Thyroid gland (tissue), 4 donors: ENCODE measurements around the gene PDE8B. TPM values are rescaled to one million over a fixed set of nuclear protein-coding genes. Genes with fewer than 3 reads are reported as not detected.
"Not testable (repeated sequence)": the region's sequence is repeated elsewhere in the genome, so short reads cannot be mapped to it uniquely, and the experiment has no call there.

Source experiments
- DNase-seq, 2 donors: peaks; one replicate each; pipeline ENCODE4 v3.0.0-alpha.2; 2019
- H3K27ac ChIP-seq, 3 donors: fragments of 200-600 bp; sonication (generic); 1 replicate in 2 of 3; 2 replicates in 1 of 3; pipeline ENCODE4 v1.5.1; 2016 to 2019; ENCODE audit warnings: mild to moderate bottlenecking in 1 of 3, moderate library complexity in 1 of 3
- H3K27me3 ChIP-seq: fragments of 200-600 bp; sonication (generic); one replicate; pipeline ENCODE4 v1.5.1; 2019
- H3K36me3 ChIP-seq, 2 donors: fragments of 200-600 bp; sonication (generic); one replicate each; pipeline ENCODE4 v1.5.1; 2016 to 2019
- H3K4me1 ChIP-seq, 2 donors: fragments of 200-600 bp; sonication (generic); one replicate each; pipeline ENCODE4 v1.5.1; 2017 to 2019
- H3K4me3 ChIP-seq, 3 donors: fragments of 200-600 bp; sonication (generic); replicated peaks in 1 of 3; 1 replicate in 2 of 3; 2 replicates in 1 of 3; pipeline ENCODE4 v1.5.1; 2016; ENCODE audit warnings: mild to moderate bottlenecking in 1 of 3
- H3K9me3 ChIP-seq: fragments of 200-600 bp; sonication (generic); one replicate; pipeline ENCODE4 v1.5.1; 2017
- POLR2A ChIP-seq, 2 donors: fragments of 450-650 bp; IDR thresholded peaks; one replicate each; pipeline ENCODE4 v1.6.1; 2017; ENCODE audit warnings: antibody characterized with exemption in 2 of 2, mild to moderate bottlenecking in 2 of 2, moderate library complexity in 1 of 2
- WGBS, 2 donors: methylation state at CpG; one replicate each; pipeline ENCODE4 v1.1.5; 2017; 5-methylcytosine and 5-hydroxymethylcytosine counted together
- intact Hi-C: fragments of 100-400 bp; cut with DNase I; formaldehyde crosslinking; loops from one replicate; pipeline ENCODE4 v1.15.1; 2023
- total RNA-seq, 4 donors: library from RNA; depleted of rRNA; stranded (reverse); fragments of >200 nt; gene quantifications; one replicate each; pipeline ENCODE4 v1.2.3, GENCODE V29; 2016
- TF ChIP-seq, protein P1 (sequence below), 6 experiments: fragments of 200-600 bp in 3 of 6; fragments of 450-650 bp in 3 of 6; sonication (generic) in 3 of 6; IDR thresholded peaks; one replicate each; pipeline ENCODE4 v1.5.1; 2016 to 2019; ENCODE audit warnings: antibody characterized with exemption in 6 of 6, mild to moderate bottlenecking in 2 of 6, inconsistent platforms in 1 of 6, moderate library complexity in 1 of 6

Gene PDE8B
- total RNA-seq, 4 donors from 2014 or later: 113 to 279 (median 218) TPM

DNA sequence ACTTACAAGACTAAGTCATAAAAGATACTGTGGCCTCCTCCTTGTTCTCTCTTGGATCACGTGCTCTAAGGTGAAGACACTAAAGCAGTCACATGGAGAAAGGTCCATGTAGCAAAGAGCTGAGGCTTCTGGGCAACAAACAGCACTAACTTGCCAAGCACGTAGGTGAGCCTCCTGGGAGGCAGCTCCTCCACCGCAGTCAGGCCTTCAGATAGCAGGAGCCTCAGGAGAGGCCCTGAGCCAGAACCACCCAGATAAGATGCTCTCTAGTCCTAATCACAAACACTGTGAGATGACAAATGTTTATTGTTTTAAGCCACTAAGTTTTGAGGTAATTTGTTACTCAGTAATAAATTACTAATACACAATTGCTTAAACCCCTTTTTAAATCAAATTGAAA, 243.6 kb downstream of the PDE8B start:
- H3K9me3 ChIP-seq: no peaks in the 10 kb centered on the region
- WGBS, 2 donors: 89 to 93% methylated on average over 3 of the region's 3 CpGs
- no peak for TF ChIP-seq POLR2A (IDR thresholded peaks at IDR 0.05)
- TF ChIP-seq, protein P1, sequence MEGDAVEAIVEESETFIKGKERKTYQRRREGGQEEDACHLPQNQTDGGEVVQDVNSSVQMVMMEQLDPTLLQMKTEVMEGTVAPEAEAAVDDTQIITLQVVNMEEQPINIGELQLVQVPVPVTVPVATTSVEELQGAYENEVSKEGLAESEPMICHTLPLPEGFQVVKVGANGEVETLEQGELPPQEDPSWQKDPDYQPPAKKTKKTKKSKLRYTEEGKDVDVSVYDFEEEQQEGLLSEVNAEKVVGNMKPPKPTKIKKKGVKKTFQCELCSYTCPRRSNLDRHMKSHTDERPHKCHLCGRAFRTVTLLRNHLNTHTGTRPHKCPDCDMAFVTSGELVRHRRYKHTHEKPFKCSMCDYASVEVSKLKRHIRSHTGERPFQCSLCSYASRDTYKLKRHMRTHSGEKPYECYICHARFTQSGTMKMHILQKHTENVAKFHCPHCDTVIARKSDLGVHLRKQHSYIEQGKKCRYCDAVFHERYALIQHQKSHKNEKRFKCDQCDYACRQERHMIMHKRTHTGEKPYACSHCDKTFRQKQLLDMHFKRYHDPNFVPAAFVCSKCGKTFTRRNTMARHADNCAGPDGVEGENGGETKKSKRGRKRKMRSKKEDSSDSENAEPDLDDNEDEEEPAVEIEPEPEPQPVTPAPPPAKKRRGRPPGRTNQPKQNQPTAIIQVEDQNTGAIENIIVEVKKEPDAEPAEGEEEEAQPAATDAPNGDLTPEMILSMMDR (IDR thresholded peaks at IDR 0.05): no peak
- DNase-seq: no peak
- no peak overlapping the region for H3K4me3 ChIP-seq
- no peaks in the 10 kb centered on the region for H3K4me1 ChIP-seq
- H3K27ac ChIP-seq: no peak overlapping the region
- no peaks in the 10 kb centered on the region for H3K27me3 ChIP-seq
- no peaks in the 10 kb centered on the region for H3K36me3 ChIP-seq
- intact Hi-C loops: no loop called here

DNA sequence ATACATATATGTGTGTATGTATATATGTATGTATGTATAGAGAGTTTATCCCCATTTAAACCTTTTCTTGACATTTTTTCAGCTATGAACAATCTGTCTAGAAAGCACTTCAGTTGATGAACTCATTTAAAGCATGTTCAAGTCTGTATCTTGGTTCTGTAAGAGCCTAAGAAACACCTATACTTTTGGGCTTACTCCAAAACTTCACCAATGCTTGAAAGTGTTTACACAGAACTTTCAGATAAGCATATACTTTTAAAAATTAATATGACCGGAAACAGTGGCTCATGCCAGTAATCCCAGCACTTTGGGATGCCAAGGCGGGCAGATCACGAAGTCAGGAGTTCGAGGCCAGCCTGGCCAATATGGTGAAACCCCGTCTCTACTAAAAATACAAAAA, 250.8 kb downstream of the PDE8B start:
- Histone ChIP-seq H3K4me3 (no peak overlapping the region), H3K27me3 (no peaks in the 10 kb centered on the region), H3K36me3 (peaks cover 0 to 3% of the 10 kb centered on the region in 2 donors), H3K27ac (no peak overlapping the region), H3K9me3 (no peaks in the 10 kb centered on the region), H3K4me1 (no peaks in the 10 kb centered on the region)
- intact Hi-C loops: no loop called here
- WGBS, 2 donors: 96 to 97% methylated on average over 5 of the region's 5 CpGs
- TF ChIP-seq, protein P1 (IDR thresholded peaks at IDR 0.05): no peak
- no peak for TF ChIP-seq POLR2A (IDR thresholded peaks at IDR 0.05)
- no peak for DNase-seq

DNA sequence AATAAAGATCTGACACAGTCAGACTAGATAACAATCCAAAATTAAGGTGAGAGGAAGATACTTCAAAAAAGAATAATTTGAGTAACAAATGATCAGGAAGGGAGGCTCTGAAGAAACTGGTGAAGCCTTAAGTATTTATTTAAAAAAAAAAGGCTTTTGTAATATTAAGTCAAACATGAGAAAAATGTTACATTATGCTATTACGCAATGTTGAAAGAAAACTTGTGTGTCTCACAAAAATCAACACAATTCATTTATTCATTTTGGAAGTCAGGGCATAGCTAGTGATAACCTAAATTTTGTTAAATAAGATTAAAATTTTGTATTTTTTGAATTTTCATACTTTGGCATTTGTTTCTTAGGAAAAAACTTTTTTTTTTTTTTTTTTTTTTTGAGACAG, 253.4 kb downstream of the PDE8B start:
- intact Hi-C loops: no loop called here
- Histone ChIP-seq H3K9me3 (no peaks in the 10 kb centered on the region), H3K27ac (no peak overlapping the region), H3K4me3 (no peak overlapping the region), H3K4me1 (no peaks in the 10 kb centered on the region), H3K36me3 (peaks cover 0 to 3% of the 10 kb centered on the region in 2 donors), H3K27me3 (no peaks in the 10 kb centered on the region)
- TF ChIP-seq POLR2A (IDR thresholded peaks at IDR 0.05): no peak
- TF ChIP-seq, protein P1 (IDR thresholded peaks at IDR 0.05): no peak
- 96 to 98% methylated on average over 1 of the region's 1 CpG for WGBS, 2 donors
- no peak for DNase-seq

DNA sequence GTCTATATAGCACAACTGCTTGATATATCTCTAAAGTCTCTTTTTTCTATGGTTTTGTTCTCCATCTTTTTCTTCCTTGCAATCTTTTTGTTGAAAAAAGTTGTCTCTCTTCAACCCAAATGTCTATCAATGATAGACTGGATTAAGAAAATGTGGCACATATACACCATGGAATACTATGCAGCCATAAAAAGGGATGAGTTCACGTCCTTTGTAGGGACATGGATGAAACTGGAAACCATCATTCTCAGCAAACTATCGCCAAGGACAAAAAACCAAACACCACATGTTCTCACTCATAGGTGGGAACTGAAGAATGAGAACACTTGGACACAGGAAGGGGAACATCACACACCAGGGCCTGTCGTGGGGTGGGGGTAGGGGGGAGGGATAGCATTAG, 258.4 kb downstream of the PDE8B start:
- H3K27ac ChIP-seq, intact Hi-C loops, DNase-seq, H3K4me1 ChIP-seq, H3K27me3 ChIP-seq, H3K9me3 ChIP-seq, H3K36me3 ChIP-seq, H3K4me3 ChIP-seq: not testable (repeated sequence)
- 96 to 99% methylated on average over 3 of the region's 3 CpGs for WGBS, 2 donors

DNA sequence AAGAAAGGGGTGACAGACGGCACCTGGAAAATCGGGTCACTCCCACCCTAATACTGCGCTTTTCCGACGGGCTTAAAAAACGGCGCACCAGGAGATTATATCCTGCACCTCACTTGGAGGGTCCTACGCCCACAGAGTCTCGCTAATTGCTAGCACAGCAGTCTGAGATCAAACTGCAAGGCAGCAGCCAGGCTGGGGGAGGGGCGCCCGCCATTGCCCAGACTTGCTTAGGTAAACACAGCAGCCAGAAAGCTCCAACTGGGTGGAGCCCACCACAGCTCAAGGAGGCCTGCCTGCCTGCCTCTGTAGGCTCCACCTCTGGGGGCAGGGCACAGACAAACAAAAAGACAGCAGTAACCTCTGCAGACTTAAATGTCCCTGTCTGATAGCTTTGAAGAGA, 264.6 kb downstream of the PDE8B start:
- WGBS, 2 donors: 96 to 98% methylated on average over 10 to 11 of the region's 11 CpGs
- DNase-seq, H3K9me3 ChIP-seq, H3K4me3 ChIP-seq, H3K4me1 ChIP-seq, intact Hi-C loops, H3K27ac ChIP-seq, H3K27me3 ChIP-seq, H3K36me3 ChIP-seq: not testable (repeated sequence)

Other genes with a start within 250 kb of the PDE8B start
- gene AGGF1, start 180.3 kb upstream of the PDE8B start, total RNA-seq: 10 to 100 TPM; 24.9 to 43.7 (median 28.3) TPM
- gene ZBED3, start 123.4 kb upstream of the PDE8B start, total RNA-seq: 10 to 100 TPM; 14.9 to 31.4 (median 23.6) TPM